RPMI8226 (cell line): ENCODE data around the gene PANX2.

ENCODE experiments used
- DNase-seq: peaks from one replicate; pipeline ENCODE4 v3.0.0-alpha.2; 2015

Gene PANX2

DNA sequence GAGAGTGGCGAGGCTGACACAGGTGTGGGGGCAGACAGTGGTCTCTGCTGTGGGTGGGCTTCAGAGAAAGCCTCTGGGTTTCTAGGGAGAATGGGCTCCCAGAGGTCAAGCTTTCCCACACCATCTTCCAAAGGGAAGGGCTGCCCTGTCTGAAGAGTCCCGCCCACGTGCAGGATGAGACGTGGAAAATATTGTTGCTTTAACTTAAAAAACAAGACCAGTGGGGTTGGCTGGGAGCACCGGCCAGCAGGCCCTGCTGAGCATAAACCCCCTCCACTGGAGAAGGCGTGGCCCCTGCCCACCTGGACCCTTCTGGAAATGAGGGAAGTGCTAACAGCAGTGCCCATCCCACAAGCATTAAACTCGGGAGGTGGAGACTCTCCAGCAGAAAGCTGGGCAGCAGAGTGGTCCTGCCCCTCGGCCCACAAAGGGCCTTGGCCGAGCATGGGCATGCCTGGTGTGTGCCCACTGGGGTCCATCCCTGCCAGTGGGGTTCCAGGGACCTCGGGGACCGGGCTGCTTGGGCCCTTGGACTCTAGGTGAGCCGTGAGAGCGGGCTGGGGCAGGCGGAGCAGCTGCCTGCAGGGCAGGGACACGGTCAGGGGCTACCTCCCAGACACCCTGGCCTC lies 45.6 kb downstream of the PANX2 start:
- no peak for DNase-seq

DNA sequence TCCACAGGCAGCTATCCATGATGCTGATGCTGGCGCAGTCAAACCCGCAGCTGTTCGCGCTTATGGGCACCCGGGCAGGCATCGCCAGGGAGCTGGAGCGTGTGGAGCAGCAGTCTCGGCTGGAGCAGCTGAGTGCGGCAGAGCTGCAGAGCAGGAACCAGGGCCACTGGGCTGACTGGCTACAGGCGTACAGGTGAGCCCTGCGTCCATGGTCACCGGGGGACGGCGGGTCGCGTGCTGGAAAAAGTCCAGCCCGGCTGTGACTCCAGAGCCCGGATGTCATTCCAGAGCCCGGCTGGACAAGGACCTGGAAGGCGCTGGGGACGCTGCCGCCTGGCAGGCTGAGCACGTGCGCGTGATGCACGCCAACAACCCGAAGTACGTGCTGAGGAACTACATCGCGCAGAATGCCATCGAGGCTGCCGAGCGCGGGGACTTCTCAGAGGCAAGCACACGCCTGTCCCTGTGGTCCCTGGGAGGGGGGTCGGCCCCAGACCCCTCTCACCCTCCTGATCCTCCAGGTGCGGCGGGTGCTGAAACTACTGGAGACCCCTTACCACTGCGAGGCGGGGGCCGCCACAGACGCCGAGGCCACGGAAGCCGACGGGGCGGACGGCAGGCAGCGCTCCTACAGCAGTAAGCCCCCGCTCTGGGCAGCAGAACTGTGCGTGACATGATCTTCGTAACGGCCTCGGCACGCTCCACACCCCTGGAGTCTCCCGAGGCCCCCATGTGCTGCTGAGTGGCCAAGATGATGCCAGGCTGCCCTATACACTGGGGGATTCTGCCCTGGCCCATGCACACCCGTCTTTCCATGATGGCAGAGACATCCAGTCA lies 46.4 kb downstream of the PANX2 start:
- no peak for DNase-seq

DNA sequence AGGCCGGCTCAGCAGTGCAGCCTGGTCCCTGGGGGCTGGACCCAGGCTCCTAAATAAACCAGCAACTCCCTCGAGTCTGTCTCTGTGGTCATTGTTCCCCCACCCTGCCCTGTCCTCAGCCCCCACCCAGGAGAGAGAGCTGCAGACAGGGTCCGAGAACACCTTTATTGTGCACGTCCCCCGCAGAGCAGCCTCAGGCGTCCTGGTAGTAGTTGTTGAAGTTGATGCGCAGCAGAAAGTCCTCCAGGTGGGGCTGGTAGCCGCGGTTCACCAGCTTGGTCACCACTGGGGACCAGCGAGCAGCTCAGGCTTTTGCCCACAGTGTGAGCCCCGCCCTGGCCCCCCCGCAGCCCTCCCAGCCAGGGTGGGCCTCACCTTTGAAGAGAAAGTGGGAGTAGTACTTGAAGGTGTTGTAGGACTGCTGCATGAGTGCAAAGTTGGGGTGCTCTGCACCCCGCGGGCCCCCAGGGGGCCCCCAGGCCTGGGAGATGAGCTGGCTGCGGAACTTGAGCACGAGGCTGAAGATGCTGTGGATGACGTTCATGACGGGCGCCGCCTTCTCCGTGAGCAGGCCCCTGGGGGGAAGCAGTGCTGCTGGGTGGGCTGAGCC lies 47.1 kb downstream of the PANX2 start:
- DNase-seq = no peak

DNA sequence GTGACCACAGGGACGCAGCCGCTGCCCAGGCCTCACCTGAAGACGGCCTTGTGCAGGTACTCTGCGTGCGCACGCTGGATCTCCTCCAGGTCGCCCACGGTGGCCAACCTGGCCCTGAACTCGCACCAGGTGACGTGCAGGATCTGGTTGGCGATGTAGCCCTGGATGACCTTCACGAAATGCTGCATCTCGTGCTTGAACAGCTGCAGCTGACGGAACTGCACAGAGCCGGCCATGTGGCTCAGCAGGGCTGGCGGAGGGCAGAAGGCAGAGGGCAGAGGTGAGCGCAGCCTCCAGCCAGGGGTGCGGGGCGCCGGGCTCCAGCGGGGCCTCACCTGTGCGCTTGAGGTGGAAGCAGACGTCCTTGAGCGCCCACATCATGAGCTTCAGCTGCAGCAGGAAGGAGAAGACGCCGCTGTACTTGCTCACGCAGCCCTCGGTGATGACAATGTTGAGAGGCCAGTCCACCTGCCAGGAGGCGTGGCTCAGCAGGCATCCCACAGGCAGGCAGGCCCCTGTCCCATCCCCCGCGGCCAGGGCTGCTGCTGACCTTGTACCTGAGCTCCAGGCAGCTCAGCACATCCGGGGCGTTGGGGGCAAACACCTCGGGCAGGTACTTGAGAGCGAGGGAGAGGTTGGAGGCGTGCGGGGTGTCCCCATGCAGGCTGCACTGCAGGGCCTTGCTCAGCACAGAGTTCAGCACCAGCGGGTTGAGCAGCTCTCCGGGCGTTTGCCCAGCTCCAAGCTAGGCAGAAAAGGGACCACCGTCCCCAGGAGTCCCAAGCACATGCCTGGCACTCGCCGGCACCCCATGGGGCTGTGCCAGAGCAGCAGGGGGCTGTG lies 47.8 kb downstream of the PANX2 start:
- no peak for DNase-seq

DNA sequence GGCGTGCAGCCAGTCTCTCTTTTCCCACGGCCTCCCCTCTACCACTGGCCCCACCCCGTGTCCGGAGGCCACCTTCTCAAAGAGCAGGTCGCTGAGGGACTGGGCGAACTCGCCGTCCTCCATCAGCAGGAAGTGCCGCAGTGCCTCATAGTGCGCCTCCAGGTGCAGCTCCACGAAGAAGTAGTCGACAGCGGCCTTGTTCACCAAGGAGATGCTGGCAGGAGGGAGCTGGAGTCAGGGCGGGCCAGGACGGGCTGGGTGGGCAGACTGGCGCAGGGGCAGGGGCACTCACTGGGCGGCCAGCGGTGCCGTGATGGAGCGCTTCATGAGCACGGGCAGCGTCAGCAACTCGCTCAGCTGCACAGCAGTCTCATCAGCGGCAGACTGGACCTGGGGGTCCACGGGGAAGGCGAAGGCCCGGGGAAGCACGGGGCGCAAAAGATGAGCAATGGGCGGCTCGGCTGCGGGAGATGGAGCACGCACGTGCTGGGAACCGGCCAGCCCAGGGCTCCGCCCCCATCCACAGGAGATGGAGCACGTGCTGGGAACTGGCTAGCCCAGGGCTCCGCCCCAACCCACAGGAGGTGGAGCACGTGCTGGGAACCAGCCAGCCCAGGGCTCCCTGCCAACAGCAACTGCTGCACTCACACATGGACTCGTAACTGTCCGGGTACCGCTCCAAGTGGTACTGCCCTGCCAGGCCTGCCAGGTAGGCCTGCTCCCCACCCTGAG lies 48.6 kb downstream of the PANX2 start:
- DNase-seq = no peak

DNA sequence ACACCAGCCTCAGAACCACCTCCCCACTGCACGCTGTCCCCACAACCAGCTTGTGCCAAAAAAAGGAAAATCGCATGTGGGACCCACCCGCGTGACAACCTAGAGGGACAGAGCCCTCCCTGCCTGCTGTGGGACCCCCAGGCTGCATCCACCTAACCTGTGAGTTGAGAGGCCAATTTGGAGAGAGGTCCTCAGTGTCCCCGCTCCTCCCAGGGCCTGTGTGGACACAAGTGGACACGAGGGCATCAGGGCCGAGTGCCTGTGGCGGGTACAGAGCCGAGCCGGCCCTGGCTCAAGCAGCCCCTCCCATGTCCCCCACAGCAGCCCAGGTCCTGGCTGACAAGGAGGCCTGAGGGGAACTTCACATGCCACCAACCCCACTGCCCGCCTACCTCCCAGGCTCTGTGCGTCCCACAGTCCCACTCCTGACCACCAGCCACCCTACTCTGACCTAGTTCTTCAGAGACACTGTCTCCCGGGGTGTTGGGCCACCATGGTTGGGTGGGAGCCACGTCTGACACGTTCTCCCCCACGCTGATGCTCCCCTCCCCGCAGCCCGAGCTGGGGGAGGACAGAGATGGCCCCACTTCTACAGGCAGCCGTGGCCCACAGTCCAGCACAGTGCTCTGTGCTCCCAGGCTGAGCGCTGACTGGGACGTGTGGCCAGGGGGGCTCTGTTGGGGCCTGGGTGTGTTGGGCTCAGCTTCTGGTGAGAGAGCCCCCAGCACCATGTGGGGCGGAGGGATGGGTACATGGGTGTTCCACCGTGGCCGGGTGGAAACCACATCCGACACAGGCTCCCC lies 49.5 kb downstream of the PANX2 start:
- DNase-seq = no peak

DNA sequence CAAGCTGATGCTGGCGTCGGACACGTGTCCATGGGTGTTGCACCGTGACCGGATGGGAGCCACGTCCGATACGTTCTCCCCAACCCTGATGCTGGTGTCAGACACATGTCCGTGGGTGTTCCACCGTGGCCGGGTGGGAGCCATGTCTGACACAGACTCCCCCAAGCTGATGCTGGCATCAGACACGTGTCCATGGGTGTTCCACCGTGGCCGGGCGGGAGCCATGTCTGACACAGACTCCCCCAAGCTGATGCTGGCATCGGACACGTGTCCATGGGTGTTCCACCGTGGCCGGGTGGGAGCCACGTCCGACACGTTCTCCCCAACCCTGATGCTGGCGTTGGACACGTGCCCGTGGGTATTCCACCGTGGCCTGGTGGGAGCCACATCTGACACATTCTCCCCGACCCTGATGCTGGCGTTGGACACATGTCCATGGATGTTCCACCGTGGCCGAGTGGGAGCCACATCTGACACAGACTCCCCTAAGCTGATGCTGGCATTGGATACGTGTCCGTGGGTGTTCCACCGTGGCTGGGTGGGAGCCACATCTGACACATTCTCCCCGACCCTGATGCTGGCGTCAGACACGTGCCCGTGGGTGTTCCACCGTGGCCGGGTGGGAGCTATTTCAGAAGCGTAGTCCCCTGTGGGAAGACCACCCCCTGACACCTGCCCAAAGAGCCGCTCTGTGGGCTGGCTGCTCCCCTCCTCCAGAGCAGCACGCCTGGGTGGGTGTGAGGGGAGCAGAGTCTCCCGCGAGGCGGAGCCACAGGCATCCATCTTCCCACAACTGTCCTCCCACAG lies 50.3 kb downstream of the PANX2 start:
- no peak for DNase-seq

DNA sequence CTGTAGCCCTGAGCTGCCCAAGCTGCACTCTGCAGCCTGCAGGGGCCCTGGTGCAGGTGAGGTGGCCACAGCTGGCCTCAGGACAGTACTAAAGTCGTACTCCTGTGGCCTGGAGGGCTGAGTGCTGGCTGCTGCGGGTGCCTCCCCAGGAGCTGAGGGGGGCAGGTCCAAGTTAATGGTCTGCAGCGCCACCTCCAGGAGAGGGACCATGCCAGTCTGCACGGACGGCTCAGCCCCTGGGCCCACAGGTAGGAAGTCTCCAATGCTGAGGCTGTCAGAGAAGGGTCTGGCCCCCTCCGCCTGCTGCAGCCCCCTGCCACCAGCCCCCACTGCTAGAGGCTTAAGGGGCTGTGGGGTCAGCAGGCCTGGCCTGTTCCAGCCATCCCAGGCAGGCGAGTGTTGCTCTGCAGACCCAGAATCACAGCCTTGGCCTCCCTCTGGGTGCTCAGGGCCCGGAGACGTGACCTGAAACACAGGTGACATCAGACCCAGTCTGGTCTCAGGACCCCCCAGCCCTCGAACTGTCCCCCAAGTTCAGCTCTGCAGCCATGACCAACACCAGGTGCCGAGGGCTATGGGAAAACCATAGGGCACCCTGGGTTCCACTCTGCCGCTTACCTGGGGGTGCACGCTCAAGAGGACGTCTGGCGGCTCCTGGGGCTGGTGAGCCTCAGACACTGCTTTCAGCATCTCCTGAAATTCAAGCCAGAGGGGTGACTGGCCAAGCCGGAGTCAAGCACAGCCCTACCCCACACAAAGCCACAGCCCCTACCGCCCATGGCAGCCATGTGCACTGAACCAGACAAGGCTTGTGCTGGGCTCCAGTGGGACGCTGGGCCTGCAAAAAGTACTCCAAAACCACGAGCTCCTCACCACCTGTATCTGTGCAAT lies 51.1 kb downstream of the PANX2 start:
- no peak for DNase-seq

DNA sequence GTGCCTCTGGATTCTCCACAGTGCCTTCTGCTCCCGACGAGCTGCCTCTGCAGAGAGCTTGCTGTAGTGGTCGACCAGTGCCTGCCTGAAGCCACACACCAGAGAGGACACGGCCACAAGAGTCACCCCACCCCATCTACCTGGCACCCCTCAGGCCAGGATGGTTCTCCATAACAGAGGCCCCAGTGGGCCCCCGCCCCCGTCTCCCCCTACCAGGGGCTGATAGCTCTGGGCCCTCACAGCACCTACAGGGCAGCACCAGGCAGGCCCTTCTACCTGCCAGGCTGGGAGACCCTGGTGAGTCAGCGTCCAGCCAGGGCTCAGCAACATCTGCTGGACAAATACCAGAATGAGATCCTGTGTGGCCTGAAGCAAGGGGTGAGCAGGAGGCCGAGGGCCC lies 52.0 kb downstream of the PANX2 start:
- no peak for DNase-seq

DNA sequence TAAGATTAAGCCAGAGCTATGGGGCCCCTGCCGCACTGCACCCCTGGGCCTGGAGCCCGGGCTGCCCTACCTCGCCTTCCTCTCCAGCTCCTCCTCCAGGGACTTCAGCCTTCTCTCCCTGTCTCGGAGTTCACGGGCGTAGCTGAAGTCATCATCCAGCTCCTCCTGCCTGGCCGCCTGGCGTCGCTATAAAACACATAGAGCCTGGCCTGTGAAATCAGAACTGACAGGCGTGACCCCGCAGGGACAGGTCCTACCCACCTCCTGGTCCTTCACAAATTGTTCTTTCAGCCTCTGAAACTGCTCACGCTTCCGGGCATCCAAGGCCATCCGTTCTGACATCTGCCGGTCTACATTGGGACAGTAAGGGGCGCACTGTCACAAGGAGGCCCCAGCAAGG lies 53.5 kb downstream of the PANX2 start:
- DNase-seq = no peak

DNA sequence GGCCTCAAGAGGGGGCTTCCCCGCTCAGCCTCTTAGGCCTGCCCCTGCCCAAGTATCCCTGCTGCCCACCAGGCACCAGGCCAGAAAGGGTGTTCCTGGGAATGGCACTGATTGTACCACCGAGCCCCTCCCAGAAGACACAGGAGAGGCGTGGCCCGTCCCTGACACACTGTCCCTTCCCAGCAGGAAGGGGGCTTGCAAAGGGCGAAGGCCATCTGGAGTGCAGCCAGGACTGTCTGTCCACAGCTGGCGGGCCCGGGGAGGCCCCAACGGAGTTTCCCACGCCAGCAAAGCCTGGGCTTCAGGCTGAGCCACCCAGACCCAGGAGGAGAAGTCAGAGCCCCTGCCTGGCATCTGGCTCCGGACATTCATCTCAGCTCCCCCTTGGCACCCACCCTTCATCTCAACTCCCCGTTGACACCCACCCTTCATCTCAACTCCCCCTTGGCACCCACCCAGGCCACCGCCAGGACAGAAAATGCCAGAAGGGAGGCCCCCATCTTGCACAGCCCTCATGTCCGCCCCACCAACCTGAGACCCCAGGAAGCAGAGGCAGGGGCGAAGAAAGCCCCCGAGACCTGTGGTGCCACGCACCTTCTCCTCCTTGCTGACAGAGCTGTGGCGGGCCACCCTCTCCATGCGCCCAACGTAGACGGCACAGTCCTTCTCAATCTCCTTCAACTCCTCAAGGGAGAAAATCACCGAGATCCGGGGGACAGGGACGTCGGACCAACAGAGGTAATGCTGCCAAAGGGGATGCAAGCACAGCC lies 54.9 kb downstream of the PANX2 start:
- no peak for DNase-seq

DNA sequence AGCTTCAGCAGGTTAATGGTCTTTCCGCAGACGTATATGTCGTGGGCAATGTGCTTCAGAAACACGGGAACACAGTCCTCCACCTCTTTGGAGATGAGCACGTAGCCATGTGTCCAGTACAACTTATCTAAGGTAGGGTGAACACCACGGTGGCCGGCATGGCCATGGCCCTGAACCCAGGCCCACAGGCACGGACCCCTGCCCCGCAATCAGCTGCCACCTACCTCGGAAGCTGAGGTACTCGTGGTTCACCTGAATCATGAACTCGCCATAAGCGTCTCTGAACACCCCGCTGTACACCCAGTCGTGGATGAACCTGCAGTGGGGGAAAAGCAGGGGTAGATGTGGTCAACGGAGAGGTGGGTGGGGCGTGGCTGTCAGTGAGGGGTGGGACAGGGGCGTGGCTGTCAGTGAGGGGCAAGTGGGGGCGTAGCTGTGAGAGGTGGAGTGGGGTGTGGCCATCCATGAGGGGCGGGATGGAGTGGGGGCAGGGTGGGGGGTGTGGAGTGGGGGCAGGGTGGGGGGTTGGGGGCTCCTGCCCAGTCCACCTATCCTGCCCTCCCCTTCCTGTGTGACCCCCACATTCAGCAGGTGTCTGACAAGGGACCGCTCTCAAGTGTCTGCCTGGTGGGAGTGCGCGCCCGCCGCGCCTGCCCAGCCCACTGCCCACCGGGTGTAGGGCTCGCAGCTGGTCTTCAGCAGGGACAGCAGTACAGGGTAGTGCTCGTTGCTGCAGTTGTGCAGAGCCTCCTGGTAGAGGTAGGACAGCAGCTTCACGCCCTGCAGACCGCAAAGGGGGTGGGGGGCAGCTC lies 55.7 kb downstream of the PANX2 start:
- no peak for DNase-seq

DNA sequence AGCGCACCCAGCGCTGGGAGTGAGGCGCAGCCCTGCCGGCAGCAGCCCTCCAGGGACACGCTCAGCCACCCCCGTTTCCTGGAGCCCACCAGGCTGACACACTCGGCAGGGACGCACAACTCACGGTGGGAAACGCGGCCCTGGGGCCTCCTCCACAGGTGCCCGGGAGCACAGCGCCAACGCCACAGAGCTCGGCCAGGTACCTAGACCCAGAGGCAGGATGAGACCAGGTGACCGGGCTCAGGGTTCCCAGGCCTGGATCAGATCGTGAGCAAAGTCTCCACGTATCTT lies 56.3 kb downstream of the PANX2 start:
- no peak for DNase-seq

DNA sequence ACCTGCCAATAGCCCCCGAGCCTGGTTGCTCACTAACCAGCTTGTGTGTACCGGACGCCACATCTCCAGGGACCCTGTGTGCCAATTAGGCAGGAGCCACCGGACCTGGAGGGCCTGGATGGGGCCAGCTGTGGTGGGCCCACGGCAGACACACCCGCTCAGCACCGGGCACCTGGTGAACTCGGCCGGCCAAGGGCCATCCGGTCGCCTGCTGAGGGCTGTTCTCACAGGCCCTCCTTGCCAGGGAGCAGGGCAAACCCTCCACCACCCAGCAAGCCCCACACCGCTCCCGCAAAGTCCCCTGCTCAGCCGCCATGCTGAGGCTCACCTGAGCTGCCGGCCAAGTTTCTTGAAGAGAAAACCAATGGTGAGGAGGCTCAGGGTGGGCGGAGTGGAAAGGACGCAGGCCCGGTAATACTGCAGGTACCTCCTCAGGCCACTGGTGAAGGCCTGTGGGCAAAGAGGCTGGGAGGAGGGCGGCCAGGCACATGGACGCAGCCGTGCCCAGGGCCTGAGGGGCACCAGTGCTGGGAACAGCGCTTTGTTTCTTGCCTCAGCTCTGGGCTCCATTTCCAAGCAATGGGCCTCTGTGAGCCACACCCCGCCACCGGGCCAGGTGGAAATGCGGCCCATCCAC lies 57.2 kb downstream of the PANX2 start:
- DNase-seq = no peak

DNA sequence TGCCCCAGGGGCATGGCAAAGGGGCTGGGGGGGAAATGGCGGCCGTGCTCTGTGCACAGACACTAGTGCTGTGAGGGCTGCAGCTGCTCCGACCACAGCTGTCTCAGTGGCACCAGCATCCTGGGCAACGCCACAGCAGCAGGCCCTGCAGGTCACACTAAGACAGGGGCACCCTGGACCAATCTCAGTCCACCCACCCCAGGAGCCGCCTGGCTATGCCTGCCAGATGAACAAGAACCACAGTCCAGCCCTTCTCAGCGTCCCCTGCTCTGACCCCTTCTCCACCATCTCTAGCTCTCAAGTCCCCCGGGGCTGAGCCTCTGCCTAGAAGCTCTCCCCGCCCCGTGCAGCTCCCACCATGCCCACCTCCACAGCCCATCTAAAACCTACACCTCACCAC lies 57.8 kb downstream of the PANX2 start:
- no peak for DNase-seq

DNA sequence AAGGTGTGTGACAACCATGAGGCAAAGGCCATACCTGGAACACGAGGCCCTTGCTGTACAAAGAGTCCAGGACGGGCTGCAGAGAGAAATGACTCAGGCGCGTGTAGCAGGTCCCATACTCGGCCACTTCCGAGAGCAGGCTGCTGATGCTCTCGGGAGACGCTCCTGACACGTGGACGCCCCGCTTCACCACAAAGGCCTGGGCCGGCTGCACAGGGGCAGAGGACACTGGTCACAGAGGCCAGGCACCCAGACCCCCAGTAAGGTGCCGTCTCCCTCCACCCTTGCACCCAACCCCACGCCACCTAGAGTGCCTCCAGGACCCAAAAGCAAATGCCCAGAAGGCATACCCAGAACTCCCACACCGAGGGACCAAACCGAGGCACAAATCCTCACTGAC lies 58.8 kb downstream of the PANX2 start:
- no peak for DNase-seq
